Stimulated activated CD4-positive, alpha-beta T cell treated with anti-CD3 and anti-CD28 coated beads, Interleukin-2, amount 100 ng/mL, for 48 hours (primary cell): ENCODE data around the gene CD2.
"Not testable (repeated sequence)": the region's sequence is repeated elsewhere in the genome, so short reads cannot be mapped to it uniquely, and the experiment has no call there.

Source experiments
- DNase-seq, 2 donors: peaks; one replicate each; pipeline ENCODE4 v3.0.0-alpha.2; 2020

CD2 gene

DNA sequence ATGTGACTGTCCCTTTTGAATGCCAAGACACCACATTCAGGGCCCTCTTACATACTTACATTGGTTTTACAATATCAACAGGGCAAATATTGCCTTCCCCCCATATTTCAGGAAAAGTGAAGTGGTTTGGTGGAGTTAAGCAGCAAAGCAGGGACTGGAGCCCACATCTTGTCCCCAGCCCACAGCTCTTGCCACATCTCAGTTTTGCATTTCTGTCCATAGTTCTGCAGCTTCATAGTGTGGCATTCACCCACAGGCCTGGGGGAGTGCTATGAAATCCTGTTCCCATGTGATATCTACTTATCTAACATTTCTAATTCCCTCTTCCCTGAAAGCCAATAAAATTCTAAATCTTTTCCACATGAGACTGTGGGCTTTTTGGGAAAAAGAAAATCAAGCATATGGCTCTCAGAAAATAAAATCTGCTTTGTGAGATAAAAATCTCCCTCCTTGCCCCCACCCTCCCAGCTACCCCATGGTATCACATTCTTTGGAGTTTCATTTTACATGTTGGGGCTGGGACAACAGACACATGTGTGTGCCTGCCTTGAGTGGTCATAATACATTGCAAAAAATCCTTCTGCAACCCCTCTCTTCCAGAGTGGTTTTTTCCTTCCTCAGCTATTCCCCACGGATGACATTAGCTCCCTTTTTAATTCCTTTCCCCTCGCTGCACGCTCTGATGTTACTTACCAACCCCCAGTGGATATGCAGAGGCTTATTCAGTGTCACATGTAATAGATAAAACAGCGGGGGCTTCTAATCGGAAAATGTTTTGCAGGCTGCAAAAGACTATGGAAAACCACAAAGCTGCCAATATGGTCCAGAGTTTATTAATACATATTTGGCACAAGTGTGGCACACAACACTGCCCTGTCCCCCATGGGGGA lies 20.5 kb upstream of the CD2 start:
- no peak for DNase-seq

DNA sequence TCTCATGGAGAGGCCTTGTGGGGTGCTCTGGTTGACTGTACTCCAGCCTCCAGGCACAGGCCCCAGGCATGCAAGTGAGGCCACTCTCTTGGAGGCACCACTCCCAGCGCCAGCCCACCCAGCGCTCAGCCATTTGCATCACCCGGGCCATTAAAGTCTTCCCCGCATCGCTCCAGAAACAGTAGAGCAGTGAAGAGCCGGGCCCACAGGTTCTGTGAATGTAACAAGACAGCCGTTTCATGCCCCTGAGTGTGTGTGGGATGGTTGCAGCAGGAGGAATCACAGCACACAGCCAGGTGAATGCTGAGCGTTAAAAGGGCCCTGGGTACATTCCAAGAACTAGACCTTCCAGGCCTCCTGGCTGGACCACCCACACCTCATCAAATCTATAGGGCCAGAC lies 19.0 kb upstream of the CD2 start:
- DNase-seq: no peak

DNA sequence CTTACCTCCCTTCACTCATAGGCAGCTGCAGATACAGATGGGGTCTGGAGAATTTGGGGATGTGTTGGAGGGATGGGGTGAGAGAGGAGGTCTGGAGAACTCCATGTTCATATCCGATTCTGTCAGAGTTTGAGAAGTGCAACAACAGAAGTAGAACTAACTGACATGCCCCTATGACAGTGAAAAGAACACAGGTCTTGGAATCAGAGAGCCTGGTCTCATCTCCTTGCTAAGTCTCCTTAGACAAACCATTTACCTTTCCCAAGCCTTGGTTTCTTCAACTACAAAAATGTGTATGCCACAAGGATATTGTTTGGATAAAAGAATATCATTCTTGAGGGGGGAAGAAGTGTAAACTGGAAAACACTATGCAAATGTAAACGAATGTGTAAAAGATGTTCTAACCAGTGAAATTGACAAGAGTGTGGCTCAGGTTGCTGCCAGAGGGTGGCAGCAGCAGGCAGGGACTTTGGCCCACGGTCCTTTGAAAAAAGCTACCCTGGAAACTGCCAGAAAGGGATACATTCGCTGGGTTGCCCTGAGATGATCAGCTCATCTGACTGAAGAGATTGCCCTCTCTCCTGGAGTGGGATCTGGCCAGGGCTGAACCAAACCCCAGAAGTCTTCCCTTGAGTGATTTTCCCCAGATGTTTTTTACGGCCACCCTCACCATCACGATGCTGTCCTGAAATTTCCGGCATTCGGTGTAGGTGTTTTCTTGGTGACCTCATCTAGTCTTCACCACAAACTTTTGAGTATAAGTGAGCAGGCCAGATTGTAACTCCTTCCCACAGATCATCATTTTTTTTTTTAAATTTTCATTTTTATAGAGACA lies 17.0 kb upstream of the CD2 start:
- DNase-seq: peak; percentile 58 to 62

- peak in 1 of 2 donors; percentile 49 for DNase-seq
Measured at GRCh38 chr1:116737855-116738321, 16.3 kb upstream of the CD2 start.

DNA sequence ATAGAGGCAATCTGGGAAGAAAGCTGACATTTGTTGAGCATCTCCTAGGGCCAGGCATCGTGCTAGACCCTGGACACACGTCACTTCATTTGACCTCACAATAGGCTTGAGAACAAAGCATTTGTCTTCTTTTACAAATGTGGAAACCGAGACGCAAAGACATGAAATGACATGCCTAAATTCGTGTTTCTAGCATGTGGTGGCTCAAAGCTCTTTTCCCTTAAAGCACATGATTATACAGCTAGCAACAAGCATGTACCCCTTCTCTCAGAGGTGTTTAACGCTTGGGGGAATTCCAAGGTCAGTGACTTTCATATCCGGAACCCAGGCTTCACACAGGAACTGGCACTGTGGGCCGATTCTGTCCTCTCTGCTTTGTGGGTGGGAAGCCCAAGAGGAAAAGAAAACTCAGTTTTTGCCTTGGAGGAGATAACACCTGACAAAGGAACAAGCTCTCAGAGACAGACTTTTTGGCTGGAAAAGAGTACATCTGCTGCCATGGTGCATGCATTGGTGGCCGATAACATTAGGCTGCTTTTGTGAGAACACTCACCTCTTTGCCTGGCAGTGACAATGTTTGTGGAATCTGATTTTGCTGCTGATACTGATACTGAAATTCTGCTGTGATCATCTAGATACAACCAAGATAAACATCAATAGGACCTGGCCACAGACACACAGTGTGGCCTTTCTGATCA lies 15.4 kb upstream of the CD2 start:
- DNase-seq: peak in 1 of 2 donors; percentile 54

- no peak for DNase-seq
Measured at GRCh38 chr1:116739371-116740012, 14.7 kb upstream of the CD2 start.

DNA sequence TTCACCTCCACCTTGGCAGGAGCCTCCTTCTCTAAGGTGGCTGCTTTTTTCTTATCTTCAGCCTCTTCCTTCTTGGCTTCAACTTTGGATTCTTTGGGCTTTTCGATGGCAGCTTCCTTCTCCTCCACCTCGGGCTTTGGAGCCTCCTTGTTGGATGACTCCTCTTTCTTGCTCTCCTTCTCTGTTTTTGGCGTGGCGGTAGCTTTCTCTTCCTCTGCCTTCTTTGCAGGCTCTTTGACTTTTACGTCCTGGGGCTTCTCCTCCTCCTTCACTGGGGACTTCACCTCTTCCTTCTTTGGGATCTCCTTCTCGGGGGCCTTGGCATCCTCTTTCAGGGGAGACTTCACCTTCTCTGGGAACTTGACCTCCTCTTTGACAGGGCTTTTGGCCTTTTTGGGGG lies 13.9 kb upstream of the CD2 start:
- DNase-seq: no peak

- no peak for DNase-seq
Measured at GRCh38 chr1:116740746-116741145, 13.5 kb upstream of the CD2 start.

DNA sequence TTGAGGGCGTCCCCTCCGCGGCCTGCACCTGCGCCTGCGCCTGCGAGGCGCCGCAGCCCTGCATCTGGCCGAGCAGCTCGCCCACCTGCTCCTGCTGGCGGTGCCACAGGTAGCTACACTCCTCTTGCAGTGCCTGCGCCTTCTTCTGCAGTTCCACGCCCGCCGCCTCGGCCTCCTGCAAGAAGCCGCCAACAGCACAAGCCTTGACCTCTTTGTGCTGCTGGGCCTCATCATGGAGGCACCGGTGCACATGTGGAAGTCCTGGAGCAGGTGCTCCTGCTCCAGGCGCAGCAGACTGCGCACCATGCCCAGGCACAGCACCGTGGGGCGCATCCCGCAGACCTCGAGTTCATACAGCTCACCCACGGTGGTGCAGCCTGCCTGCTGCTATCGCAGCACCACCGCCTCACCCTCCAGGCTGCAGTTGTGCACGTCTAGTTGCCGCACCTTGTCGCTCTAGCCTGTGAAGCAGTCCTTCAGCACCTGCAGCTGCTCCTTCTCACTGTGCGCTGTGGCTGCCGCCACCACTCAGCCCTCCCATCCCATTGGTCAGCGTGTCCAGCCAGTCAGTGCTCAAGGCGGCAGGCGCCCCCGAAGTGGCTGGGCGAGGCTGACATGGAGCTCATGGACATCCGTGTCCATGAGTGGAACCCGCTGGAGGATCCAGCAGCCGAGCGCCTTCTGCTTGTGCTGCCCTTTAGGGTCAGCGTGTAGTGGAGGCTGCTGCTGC lies 12.2 kb upstream of the CD2 start:
- DNase-seq: no peak

- DNase-seq: no peak
Measured at GRCh38 chr1:116743535-116743934, 10.7 kb upstream of the CD2 start.

DNA sequence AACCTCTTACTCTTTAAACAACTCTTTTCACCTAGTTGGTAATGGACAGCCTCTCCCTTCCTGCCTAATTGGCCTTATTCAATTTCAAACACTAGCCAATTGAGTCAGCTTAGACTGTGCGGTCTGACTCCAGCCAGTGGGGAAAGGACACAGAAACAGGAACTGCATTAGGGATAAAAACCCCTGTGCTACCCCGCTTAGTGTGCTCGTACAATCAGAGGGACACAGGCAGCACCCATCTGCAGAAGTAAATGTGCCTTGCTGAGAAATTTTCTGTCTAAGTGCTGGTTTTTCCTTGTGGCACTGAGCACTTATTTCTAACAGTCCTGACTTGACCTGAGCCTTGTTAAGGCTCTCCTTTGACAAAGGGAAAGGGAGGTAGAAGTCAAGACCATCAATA lies 6.0 kb upstream of the CD2 start:
- DNase-seq: no peak

- no peak for DNase-seq
Measured at GRCh38 chr1:116751146-116751545, 3.1 kb upstream of the CD2 start.

GRCh38 chr1:116751621-116752020 lies 2.6 kb upstream of the CD2 start:
- DNase-seq: no peak

- no peak for DNase-seq
Measured at GRCh38 chr1:116753312-116753711, 918 bp upstream of the CD2 start.

DNA sequence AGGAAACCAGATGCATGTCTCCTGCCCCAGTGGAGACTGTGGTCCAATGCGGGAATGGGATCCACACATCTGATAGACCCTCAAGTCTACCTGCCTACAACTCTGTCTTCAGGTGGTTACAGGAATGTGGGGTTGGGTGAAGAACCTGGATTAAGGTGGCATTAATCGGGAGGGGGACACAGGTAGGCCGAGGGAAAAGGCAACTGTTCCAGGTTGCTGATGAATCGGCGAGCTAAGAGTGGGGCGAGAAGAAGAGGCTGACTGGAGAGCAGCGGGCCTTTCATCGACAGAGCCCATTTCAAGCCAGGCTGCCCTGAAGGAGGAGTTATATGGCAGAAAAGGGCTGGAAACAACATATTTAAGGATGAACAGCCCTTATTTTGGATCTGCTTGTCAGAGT lies 836 bp downstream of the CD2 start:
- peak in 1 of 2 donors; percentile 25 for DNase-seq

DNA sequence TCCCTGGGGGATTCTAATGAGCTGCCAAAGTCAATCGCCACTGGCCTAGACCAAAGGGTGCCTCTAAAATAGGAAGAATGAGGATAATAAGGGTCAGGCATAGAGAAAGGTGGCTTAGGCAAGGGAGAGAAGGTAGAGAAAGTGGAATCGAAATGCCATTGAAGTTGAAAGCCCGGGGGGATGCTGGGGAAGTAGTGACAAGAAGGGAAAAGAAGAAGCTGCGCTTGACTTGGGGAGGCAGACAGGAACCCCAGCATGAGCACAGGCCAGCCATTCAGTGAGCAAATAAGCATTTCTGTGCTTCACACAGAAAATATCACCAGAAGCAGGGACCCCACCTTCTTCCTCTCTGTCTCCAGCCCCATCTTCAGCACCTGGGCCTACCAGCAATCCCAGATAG lies 1.5 kb downstream of the CD2 start:
- DNase-seq: peak in 1 of 2 donors; percentile 17

GRCh38 chr1:116756092-116756491 lies 1.9 kb downstream of the CD2 start:
- peak in 1 of 2 donors; percentile 29 for DNase-seq

DNA sequence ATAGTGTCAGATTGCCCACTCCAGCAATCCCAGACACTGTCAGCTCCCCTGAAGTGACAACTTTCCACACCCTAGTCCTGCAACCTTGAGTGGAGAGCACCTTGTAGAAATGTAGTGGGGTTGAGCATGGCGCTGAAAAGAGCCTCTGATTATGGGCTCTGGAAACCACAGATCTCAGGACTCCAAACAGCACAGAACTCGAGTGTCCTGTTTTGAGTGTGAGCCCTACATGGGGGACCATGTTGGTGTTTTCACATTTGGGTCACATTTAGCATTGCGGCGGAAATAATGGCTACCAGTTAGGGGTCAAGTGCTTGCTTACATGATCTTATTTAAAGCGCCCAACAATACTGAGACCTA lies 4.2 kb downstream of the CD2 start:
- DNase-seq: not testable (repeated sequence)

DNA sequence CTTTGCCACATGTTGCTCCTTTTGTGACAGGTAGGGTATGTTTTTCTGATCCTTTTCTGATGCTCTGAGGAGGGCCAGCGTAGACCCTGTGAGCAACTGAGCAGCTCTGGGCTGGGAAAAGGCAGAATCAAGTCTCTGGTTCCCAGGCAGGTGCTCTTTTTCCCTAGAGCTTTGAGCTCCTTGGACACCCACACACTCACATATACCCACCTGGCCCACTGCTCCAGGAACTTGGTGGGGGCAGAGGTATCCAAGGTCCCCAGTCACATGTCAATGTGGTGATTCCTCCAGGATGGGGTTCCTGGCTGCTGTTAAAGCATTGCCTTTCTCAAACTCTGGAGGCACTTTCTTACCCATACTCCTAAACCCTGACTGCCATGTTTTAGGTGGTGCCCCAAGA lies 5.4 kb downstream of the CD2 start:
- no peak for DNase-seq

DNA sequence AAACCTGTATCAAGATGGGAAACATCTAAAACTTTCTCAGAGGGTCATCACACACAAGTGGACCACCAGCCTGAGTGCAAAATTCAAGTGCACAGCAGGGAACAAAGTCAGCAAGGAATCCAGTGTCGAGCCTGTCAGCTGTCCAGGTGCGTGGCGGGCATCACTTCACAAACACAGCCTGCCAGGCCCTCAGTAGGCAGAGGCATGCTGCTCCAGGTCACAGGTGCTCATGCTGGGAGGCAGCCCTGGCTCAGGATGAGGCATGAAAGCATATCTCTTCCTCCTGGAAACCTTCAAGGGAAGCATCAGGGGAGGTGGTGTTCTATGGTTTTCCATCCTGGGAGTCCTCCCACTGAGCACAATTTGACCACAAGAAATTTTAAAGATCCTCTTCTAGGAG lies 6.3 kb downstream of the CD2 start:
- DNase-seq: no peak

DNA sequence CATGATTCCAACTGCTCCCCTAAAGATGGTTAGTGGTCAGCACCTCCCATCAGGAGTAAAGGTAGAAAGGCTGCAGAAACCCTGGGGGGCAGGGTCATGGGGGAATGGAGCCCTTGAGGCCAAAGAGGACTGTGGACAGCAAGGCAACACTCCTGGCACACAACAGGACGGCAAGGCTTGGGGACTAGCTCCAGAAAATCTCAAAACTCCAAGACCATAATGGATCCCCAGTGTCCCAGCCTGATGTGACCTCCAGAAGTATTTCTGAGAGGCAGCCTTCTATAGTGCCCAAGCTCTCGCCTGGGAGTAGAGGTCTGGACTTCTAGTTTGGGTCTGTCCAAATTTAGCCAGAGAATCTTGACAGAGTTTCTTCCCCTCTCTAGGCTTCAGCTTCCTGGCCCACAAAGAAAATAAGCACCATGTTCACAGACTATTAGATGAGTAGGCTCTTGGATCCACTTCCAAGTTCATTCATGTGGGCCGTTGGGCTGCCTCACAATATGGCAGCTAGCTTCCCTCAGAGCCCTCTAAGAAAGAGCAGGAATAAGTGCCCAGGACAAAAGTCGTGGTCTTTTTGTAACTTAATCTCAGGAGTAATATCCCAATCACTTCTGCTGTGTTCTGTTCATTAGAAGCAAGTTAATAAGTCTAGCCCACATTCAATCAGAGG lies 6.9 kb downstream of the CD2 start:
- no peak for DNase-seq

GRCh38 chr1:116762281-116762680 lies 8.1 kb downstream of the CD2 start:
- DNase-seq: no peak
